HG03378 (cell line): ENCODE data around the gene CACNA1E.
A peak's percentile ranks its signal among the peaks of the same experiment; 100 is the strongest.

Experiments
- ATAC-seq: cut with Tn5 transposase; IDR thresholded peaks from one replicate; pipeline ENCODE4 v1.9.1; 2021; ENCODE audit warnings: mild to moderate bottlenecking, moderate library complexity; ENCODE audit not compliant: unreplicated experiment

The CACNA1E gene

DNA sequence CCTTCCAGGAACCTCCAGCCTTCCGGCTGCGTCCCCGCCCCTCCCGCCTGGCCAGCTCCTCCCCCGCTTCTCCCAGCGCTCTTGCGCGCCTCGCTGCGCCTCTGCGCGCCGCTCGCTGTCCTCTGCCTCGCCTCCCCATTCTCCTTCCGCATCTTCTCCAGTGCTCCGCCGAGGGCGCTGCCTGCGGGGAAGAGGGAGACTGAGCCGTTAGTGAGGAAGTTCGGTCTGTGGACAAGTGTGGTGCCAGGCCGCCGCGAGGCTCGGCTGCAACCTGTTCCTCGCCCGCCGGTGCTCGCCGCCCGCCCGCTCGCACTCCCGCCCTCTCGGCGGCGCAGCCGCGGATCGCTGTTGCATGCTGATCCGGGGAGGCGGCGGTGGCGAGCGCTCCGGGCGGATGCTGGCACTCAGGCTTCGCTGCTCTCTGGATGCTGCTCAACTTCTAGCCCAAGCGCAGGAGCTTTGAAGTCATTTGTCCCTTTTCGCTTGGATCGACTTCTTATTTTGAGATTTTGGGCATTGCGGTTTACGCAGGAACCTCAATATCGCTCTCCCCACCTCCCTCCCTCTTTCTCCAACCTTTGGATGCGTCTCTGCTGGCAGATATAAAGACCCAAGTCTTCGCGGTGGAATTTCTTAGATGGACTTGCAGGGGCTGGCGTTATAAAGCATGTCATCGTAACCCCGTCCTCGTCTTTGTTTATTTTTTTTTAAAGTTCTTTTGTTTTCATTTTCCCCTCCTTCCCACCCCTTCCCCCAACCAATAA, 614 bp upstream of the CACNA1E start:
- ATAC-seq, result peak; percentile 46

DNA sequence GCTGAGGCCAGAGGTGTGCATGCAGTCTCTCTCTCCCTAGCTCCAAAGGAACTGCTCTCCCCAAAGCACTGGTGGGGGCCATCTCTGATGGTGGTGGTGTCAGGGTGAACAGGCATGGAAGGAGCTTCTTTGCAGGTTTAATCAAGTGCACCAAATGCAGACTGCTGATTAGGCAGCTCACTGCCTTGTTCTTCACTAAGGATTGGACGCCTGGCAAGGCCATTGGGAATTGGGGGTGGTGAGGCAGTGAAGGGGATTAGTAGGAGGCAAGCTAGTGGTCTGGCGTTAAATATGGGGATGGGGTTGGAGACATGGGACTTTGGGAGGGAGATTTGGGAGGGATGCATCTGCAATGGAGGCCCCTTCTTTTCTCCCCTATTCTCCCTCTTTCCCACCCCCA, 1.5 kb downstream of the CACNA1E start:
- no peak for ATAC-seq

- peak; percentile 41 for ATAC-seq
These were observed 2.2 kb downstream of the CACNA1E start for GRCh38 chr1:181485287-181486097.

- ATAC-seq, result no peak
These were observed 2.7 kb downstream of the CACNA1E start for GRCh38 chr1:181486098-181486420.

DNA sequence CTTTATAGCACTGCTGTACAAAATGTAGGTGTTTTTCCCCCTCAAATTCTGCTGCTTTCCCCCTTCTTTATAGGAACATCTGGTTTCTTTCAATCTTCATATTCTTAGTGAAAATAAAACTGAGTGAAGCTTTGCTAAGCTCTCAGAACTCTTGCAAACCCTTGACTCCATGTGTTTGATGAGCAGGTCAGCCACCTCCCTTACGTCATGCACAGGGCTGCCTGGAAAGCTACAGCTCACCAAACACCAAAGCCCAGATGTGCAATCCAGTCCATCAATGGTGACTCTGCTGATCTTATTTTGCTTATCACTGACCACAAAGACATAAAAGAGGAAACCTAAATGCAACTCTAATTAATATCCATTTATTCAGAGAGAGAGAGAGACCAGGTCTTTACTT, 5.5 kb downstream of the CACNA1E start:
- ATAC-seq, result no peak

GRCh38 chr1:181490276-181490675, 7.0 kb downstream of the CACNA1E start:
- ATAC-seq, result no peak

DNA sequence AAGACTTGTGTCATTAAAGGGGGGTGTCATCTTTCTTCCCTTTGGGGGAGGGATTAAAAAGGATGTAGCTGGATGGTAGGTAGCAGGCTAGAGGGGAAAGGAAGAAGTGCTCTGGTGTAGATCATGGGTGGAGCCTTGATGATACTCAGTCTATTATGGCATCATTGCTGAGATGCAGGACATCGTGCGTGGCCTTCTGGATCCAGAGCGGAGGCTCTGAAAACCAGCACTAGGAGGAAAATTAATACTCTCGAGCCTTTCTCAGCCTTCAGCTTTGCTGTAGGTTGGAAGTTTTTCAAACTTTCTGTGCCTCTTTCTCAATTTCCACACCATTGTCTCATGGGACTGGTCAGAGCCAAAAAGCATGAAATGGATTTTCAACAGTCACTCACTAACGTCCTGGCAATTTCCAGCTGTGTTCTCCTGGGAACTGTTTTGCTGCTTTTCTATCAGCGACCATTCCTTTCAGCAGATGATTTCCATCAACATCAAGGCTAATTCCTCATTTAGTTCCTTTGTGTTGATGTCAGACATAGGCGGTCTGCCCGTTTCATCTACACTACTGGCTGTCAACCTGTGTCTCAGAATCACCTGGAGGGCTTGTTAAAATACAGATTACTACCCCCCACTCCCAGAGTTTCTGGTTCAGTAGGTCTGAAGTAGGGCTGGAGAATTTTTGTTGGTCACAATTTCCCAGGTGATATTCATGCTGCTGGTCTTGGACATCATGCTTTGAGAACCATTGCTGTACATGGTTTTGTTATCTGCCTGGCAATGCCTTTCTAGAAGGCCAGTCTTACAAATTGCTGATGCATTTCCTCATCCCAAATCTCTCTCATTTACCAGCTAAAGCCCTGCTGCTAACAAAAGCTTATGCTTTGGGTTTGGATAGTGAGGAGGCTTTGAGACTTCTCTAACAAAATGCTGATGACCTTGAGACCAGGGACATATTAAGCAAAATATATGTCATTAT, 7.7 kb downstream of the CACNA1E start:
- ATAC-seq, result no peak

DNA sequence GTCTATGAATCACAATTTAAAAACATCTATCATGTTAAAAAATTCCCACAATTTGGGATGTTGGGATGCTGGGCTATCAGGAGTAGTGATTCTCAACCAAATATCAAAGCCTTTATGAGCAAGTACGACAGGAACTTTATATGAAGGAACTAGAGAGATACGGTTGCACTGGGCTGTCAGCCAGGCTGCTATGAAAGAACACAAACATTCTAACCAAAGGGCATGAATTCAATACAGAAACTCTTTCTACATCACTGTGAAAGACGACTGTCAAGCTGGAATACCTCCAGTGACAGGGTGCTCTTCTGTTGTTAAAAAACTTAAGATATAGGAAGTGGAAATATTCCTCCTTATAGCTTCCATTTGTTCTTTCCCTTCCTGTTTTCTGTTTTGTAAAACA, 9.8 kb downstream of the CACNA1E start:
- no peak for ATAC-seq

DNA sequence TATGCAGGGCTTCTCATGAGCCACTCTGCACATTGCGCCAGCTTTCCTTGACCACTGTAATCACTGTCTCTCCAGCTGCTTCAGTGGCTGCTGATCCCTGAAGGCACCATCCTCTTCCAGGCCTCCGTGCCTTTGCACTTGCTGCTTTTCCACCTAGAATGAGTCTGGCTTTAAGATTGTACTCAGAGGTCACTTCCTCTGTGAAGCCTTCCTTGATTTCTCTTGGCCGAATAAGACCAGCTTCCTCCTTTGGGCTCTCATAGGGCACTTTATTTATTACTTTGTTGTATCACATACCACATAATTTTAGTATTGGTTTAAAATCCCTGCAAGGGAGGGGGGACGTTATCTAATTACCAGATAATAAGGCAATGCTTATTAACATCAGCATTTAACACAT, 10.6 kb downstream of the CACNA1E start:
- no peak for ATAC-seq

GRCh38 chr1:181496759-181497158, 13.4 kb downstream of the CACNA1E start:
- ATAC-seq, result no peak

DNA sequence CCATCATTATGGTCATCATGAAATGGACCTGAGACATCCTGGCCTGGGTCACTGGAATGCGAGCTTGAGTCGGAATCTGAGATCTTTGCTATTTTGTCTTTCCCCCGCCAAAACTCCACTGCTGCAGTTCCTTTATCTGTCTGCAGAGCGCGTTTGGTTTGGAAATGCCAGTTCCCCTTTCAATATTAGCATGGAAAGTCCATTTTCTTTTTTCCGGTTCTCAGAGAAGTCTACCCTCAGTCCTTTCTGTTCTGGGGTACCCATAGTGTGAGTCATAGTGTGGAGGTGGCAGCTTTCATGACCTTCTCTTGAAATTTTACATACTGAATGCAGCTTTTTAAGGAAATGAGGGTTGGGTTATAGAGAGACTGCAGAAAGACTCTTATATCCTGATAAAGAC, 14.6 kb downstream of the CACNA1E start:
- ATAC-seq, result no peak

GRCh38 chr1:181499825-181500224, 16.5 kb downstream of the CACNA1E start:
- ATAC-seq, result no peak

- no peak for ATAC-seq
These were observed 17.3 kb downstream of the CACNA1E start for GRCh38 chr1:181500636-181501035.

GRCh38 chr1:181501612-181502011, 18.3 kb downstream of the CACNA1E start:
- ATAC-seq, result no peak

GRCh38 chr1:181503171-181503810, 20.0 kb downstream of the CACNA1E start:
- ATAC-seq, result no peak

DNA sequence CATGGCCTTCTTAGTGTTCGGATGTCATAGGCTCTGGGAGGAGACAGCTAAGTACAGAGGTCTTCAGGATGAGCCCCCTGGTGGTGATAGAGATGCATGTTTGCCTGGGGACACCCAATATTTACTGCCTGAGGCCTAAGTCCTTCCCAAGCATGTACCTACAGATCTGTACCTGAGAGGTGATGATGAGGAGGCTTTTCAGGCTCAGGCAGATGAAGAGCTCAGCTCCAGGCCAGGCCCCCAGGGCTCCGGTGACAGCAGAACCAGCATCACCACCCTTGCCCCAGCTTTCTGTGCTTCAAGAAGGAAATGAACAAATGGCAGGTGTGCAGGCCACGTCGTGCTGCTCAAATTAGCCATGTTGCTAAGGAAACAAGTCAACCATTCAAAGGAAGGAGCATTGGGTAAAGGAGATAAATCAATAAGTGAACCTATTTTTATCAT, 21.1 kb downstream of the CACNA1E start:
- peak; percentile 33 for ATAC-seq

GRCh38 chr1:181506563-181507353, 23.4 kb downstream of the CACNA1E start:
- ATAC-seq, result no peak

DNA sequence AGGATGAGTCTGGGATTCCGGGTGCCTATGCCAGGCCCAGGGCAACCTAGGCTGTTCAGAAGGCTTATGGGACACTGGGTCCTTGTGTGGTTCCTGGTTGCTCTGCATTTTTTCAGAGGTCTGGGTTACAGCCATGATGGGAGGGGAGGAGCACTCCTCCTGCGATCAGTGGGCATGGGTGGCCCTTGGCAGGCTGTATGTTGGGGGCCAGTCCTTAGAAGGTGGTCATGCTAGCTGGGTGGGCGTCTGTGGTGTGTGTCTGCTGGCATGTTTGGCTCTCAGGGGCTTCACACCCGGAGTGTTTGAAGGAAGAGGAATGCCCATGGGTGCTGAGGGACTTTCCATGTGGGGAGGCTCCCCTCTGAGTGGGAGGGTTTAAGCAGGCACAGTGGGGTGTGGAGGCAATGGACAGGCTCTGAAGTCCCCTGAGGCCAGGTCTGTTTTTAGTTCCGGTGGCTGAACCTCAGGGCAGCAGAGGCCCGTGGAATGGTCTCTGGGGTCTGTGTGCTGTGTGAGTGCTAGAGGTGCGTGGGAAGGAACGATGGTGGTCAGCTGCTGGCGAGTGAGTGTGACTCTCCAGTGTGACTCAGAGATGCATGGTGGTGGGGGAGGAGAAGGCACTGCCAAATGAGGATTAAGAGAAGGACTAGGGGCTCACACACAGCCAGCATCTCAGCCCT, 25.3 kb downstream of the CACNA1E start:
- ATAC-seq, result peak; percentile 51

DNA sequence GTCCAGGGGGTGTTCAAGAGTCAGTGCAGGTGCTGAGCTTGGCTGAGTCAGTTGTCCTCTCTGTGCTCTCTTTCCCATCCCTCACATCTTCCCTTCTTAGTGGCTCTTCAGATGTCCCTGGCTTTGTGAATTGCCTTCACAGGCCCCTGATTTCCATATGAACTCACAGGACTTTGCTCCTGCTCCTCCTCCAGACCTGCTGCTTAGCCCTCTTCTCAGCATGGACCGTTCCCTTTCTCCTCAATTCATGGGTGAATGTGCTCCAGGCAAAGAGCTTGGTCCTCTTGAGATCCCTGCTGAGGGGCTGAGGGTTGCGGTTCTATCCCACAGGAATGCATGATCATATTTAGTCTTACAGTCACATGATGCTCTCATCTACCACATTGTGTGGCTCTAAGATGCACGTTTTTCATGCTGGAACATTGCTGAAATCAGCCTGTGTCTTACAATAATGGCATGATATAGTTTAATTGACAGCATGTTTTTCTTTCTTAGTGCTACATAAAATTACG, 30.5 kb downstream of the CACNA1E start:
- ATAC-seq, result no peak
